Left ventricle myocardium superior (tissue), 1 donor: ENCODE measurements around the gene LDB3. TPM values are rescaled to one million over a fixed set of nuclear protein-coding genes. Genes with fewer than 3 reads are reported as not detected.

Source experiments
- ATAC-seq: fragments of 200-7000 bp; cut with Tn5 transposase; one replicate; pipeline ENCODE4 v1.9.1; 2020; ENCODE audit warnings: mild to moderate bottlenecking, moderate library complexity
- DNase-seq: peaks from one replicate; pipeline ENCODE4 v3.0.0-alpha.2; 2020
- intact Hi-C: fragments of 100-400 bp; cut with micrococcal nuclease; formaldehyde crosslinking; loops from one replicate; pipeline ENCODE4 v1.11.0; 2022
- total RNA-seq: library from RNA; stranded (reverse); fragmentation: NEBNext Ultra II Directional; extraction: Animal tissue kit (Norgen Biotek cat#: 25700); gene quantifications from one replicate; pipeline ENCODE4 v1.2.1, GENCODE V29; 2021
- donor health status: DM: no; HTN: yes; CAD: no; lungs with severe emphysema.

The LDB3 gene
- total RNA-seq, 1 donor from 2014 or later = 1,459 TPM

DNA sequence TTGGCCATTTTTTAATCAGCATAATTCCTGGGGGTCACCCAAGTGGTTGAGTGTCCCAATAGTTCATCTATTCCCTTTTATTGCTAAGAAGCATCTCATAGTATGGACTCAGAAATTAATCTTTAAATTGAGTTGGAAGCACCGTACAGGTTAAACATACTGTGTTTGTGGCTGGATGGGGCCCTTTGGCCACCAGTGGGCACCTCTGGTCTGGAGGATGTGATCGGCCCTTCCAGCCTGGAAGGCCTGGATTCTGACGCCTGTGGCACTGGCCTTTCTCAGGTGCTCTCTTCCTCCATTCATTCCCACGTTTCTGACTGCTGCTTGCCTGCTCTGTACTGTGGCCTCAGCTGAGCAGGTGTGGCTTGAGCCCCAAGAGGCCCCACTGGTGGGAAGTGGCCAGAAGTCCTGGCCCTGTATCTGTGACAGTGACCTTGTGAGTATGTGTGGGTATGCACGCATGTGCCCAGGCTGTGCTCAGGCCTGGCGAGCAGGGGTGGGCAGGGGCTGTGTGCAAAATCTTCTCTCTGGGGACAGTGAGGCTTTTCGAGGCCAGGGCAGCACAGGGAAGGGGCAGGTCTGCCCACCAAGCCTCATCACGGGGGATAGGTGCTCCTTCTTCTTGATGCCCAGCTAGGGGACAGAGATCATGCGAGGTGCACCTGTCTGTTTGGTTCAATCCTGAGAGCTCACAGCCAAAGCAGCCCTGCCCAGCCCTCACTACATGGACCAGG is 30.1 kb downstream of the LDB3 start:
- intact Hi-C loops = no loop called here
- peak; percentile 25 for DNase-seq
- ATAC-seq = no peak

DNA sequence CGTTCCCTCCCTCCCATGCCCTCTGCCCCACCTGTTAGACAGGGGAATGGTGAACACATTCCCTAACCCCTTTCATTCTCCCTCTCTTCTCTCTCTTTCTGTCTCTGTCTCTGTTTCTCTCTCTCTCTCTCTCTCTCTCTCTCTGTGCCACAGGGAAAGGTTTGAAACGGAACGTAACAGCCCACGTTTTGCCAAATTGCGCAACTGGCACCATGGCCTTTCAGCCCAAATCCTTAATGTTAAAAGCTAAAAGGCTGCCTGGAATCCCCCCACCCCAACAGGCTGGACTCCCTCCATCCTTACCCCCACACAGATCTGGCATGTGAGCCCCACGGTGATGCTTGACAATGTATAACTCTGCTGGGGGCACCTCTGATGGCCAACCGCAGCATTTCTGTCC is 30.8 kb downstream of the LDB3 start:
- no peak for ATAC-seq
- intact Hi-C loops = no loop called here
- DNase-seq = peak; percentile 15

- DNase-seq (peak; percentile 25), ATAC-seq (peak; percentile 0)
- intact Hi-C loops = no loop called here
These were observed 31.2 kb downstream of the LDB3 start for GRCh38 chr10:86699541-86699940.

- ATAC-seq = peak; percentile 2
- intact Hi-C loops = no loop called here
- DNase-seq = peak; percentile 28
These were observed 31.9 kb downstream of the LDB3 start for GRCh38 chr10:86699991-86700840.

- intact Hi-C loops = no loop called here
- no peak for DNase-seq
- ATAC-seq = no peak
These were observed 32.7 kb downstream of the LDB3 start for GRCh38 chr10:86700851-86701617.

DNA sequence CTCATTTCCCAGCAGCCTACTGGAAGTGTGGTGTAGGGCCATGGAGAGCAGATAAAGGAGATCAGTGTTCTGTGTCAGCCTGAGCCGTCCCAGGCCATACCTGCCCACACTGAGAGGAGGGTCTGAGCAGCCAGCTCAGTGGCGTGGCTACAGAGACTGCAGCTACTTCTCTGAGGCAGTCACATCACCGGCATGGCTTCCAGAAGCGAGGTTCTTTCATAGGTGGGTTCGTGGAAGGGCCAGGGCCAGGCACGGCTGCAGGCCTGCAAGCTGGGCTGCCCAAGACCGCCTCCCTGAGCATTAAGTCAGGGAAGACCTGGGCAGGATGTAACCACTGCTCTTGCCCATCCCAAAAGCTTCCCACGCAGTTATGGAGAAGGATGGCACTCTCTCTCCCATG is 34.9 kb downstream of the LDB3 start:
- DNase-seq (no peak), ATAC-seq (peak; percentile 3)
- intact Hi-C loops = no loop called here

DNA sequence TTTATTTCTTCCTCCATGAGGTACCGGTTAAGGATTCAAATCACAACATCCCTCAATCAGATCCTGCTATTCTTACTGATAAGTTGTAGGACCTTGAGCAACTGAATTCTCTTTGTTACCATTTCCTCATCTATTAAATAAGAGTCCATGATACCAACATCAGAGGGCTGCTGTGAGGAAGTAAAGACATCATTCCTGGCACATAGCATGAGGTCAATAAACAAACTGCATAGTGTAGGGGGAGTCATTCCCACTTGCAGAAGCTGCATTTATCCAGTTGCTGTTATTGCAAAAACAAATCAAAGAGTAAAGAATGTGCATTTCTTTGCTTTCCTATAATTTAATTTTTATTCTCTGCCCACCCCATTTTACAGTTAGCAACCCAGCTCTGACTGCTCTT is 36.8 kb downstream of the LDB3 start:
- no peak for DNase-seq
- intact Hi-C loops = no loop called here
- ATAC-seq = no peak

- intact Hi-C loops = no loop called here
- DNase-seq = no peak
- ATAC-seq = no peak
These were observed 37.6 kb downstream of the LDB3 start for GRCh38 chr10:86705905-86706304.

DNA sequence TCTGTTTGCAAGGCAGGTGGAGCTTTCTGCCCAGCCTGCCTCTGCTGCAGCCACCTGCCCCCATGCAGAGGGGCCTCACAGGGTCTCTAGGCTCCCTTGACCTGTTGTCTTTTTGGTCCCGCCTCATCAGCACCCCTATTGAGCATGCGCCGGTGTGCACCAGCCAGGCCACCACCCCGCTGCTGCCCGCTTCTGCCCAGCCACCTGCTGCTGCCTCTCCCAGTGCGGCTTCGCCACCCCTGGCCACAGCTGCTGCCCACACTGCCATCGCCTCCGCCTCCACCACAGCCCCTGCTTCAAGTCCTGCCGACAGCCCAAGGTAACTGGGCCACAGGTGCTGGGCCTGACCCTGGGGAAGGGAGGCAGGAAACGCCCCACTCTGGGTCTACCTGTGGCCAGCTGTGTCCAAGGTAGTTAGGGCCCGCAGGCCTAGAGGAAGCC is 38.1 kb downstream of the LDB3 start:
- intact Hi-C loops = no loop called here
- no peak for ATAC-seq
- DNase-seq = no peak

- no peak for ATAC-seq
- intact Hi-C loops = no loop called here
- no peak for DNase-seq
These were observed 38.7 kb downstream of the LDB3 start for GRCh38 chr10:86706977-86707376.

DNA sequence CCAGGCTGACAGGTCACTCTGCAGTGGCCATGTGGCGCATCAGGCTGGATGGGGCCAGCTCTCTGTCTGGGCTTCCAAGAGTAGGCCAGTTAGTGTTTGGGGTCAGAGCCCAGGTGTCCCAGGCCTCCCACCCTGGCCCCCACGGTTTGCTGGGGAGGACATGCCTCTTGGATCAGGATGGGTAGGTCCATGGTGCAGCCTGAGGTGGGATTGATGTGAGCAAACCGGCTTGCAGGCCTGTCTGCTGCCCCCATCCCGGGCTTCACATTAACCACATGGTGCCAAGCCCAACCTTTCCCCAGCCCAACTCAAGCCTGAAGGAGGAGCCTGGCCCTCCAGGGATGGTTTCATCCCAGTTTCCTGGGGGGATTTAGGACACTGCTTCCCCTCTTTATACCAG is 39.2 kb downstream of the LDB3 start:
- intact Hi-C loops = no loop called here
- DNase-seq = no peak
- ATAC-seq = no peak

- ATAC-seq = peak; percentile 0
- DNase-seq = no peak
- intact Hi-C loops = no loop called here
These were observed 39.9 kb downstream of the LDB3 start for GRCh38 chr10:86708068-86708782.

DNA sequence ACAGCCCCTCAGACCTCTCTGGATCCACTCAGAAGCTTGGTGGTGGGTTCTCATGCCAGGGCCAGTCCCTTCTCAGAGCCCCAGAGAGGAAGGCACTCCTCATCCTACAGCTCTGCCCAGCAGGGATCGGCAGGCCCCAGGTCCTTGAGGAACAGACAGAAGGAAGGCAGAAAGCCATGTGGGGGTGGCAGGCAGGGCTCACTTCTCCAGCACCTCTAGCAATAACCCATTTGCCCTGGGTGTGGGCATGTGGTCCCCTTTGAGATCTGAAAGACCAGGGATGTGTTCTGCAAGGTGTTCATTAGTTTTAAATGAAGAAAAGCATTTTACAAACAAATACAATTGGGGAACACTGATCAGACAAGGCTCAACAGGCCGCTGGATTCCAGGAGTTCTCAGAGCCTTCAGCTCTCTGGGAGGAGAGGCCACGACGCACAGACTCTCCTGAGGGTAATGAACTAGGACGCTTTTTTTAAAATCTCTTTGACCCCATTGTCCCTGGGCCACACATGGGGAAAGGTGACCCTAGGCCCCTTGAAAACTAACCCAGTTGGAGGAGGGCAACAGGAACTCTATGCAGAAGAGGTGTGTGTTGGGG is 40.6 kb downstream of the LDB3 start:
- no peak for DNase-seq
- intact Hi-C loops = no loop called here
- no peak for ATAC-seq

GRCh38 chr10:86709396-86710185 is 41.3 kb downstream of the LDB3 start:
- DNase-seq = no peak
- intact Hi-C loops = loop anchor here (10.0 kb wide), 1 partner anchor 185 kb away; no protein-coding TSS in a partner anchor
- ATAC-seq = peak; percentile 1

DNA sequence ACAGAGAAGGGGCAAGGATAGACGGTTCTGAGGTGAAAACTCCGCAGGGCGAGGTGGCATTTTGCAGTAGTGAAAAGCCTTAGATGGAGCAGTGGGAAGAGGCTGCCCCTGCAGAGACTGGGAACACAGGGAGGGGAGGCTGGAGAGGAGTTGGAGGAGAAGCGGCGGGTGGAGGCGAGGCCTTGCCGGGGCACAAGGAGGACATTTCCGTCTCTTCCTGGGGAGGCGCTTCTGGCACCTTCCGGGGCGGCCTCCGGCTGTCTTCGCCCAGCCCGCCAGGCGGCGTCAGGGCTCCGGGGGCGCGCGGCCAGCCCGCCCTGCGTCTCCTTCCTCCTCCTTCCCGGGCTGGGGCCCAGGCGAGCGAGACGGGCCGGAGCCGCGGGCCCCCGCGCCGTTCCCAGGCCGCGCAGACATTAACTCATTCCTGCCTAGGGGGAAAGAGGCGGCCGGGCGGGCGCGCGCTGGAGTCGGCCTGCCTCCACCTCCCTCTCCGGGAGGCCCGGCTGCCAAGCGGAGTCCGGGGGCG is 42.7 kb downstream of the LDB3 start:
- intact Hi-C loops = loop anchor here (10.0 kb wide), 1 partner anchor 184 kb away; no protein-coding TSS in a partner anchor
- peak; percentile 94 for DNase-seq
- peak; percentile 70 for ATAC-seq

DNA sequence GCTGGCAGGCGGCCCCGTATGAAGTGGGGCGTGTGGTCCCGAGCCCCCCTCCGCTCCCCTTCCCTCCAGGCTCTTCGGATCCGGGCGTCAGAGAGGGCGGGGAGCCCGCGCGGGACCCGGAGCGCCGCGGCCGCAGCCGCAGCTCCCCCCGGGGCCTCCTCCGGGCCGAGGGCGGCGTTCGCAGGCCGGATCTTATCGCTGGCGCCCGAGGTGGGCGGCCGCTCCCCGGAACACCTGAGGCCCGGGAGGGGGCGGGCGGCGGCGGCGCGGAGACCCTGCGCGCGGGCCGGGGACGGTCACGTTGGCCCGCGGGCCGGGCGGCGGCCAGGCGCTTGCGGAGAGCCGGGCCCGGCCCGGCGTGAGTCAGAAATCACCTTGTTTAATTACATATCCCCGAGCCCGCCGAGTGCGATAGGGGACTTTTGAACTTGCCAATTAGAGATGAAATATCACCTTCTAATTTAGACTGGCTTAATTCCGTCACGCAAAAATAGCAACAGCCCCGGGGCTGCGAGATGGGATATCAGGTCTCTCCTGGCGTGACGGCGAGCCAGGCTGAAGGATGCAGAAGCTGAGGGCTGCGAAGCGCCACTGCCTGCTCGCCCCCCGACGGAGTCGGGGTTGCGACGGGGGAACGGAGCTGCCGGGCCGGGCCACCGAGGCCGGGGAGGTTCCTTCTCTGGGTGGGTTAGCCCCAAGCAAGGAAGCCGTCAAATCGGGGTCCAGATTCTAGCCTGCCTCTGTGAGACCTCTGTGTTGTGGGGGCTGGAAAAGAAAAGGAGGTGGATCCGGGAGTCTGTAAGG is 43.4 kb downstream of the LDB3 start:
- ATAC-seq = peak; percentile 19
- intact Hi-C loops = loop anchor here (10.0 kb wide), 1 partner anchor 183 kb away; no protein-coding TSS in a partner anchor
- peak; percentile 71 for DNase-seq

GRCh38 chr10:86712317-86712707 is 44.0 kb downstream of the LDB3 start:
- intact Hi-C loops = loop anchor here (10.0 kb wide), 1 partner anchor 182 kb away; no protein-coding TSS in a partner anchor
- DNase-seq (no peak), ATAC-seq (no peak)
